HepG2 (cell line): ENCODE measurements around the gene TPM1.

Source experiments
- AKAP8 ChIP-seq: sonication (generic); formaldehyde crosslinking; IDR thresholded peaks from 2 replicates; pipeline ENCODE4 v1.5.1; 2020; ENCODE audit warnings: mild to moderate bottlenecking, missing genetic modification reagents
- CTCF ChIP-seq: sonication (generic); formaldehyde crosslinking; IDR thresholded peaks from 2 replicates; pipeline ENCODE4 v1.5.0; 2020; ENCODE audit warnings: mild to moderate bottlenecking, missing genetic modification reagents, moderate library complexity
- E2F1 ChIP-seq: sonication (generic); formaldehyde crosslinking; IDR thresholded peaks from 2 replicates; pipeline ENCODE4 v1.5.0; 2020; ENCODE audit warnings: missing genetic modification reagents
- EED ChIP-seq: sonication (generic); formaldehyde crosslinking; IDR thresholded peaks from 2 replicates; pipeline ENCODE4 v1.5.0; 2020; ENCODE audit warnings: mild to moderate bottlenecking, missing genetic modification reagents
- FOXK1 ChIP-seq: sonication (generic); formaldehyde crosslinking; IDR thresholded peaks from 2 replicates; pipeline ENCODE4 v1.4.0; 2020; ENCODE audit warnings: low read depth, missing genetic modification reagents, borderline replicate concordance
- JUND ChIP-seq: sonication (generic); formaldehyde crosslinking; IDR thresholded peaks from 2 replicates; pipeline ENCODE4 v1.8.0; 2022; ENCODE audit warnings: mild to moderate bottlenecking, missing genetic modification reagents
- THAP11 ChIP-seq: IDR thresholded peaks from 2 replicates; pipeline ENCODE4 v1.6.1; 2016; ENCODE audit warnings: missing biosample characterization, missing genetic modification reagents
- ZNF740 ChIP-seq: sonication (generic); formaldehyde crosslinking; IDR thresholded peaks from 2 replicates; pipeline ENCODE4 v1.4.0; 2020; ENCODE audit warnings: missing genetic modification reagents
- ZNF761 ChIP-seq: sonication (generic); formaldehyde crosslinking; conservative IDR thresholded peaks from 2 replicates; pipeline ENCODE4 v1.4.0; 2020; ENCODE audit warnings: mild to moderate bottlenecking, missing genetic modification reagents

- TF ChIP-seq CTCF (no peak), EED (CRISPR knock-in tag) (no peak), E2F1 (no peak), JUND (CRISPR knock-in tag) (no peak), ZNF740 (CRISPR knock-in tag) (no peak), FOXK1 (CRISPR knock-in tag) (no peak), ZNF761 (CRISPR knock-in tag) (no peak), AKAP8 (CRISPR knock-in tag) (no peak), THAP11 (no peak)
Measured at GRCh38 chr15:63022181-63022580, 20.4 kb upstream of the TPM1 start.
